HCT116 (cell line): ENCODE measurements around the gene TCEA2. TPM values are rescaled to one million over a fixed set of nuclear protein-coding genes. Genes with fewer than 3 reads are reported as not detected.
A peak's percentile ranks its signal among the peaks of the same experiment; 100 is the strongest.

ENCODE experiments used
- ATAC-seq: fragments of 200-7000 bp; cut with Tn5 transposase; 2 replicates; pipeline ENCODE4 v1.9.1; 2020; ENCODE audit warnings: mild to moderate bottlenecking, moderate library complexity
- BruUV-seq: library from RNA; stranded (reverse); fragments of 400-500 nt; replicated peaks from 2 replicates; lab custom pipeline; 2021; lab: Mats Ljungman, UMichigan
- CTCF ChIA-PET: fragments of 300-600 bp; sonication (Branson Sonifier 250); formaldehyde crosslinking; loops from one replicate; lab custom pipeline; 2021; ENCODE audit warnings: antibody characterized with exemption; lab: Charles Lee
- POLR2A ChIA-PET: fragments of 300-600, 350-600 bp; sonication (Branson Sonifier 250); formaldehyde crosslinking; loops from one replicate; lab custom pipeline; 2021; ENCODE audit warnings: antibody characterized with exemption; lab: Charles Lee
- RAD21 ChIA-PET, 2 experiments: fragments of 300-600 bp; sonication (Branson Sonifier 250); formaldehyde crosslinking; loops; one replicate each; lab custom pipeline; 2023; ENCODE audit warnings: low total read pairs in 2 of 2; ENCODE audit not compliant: uncharacterized antibody in 2 of 2, unreplicated experiment in 2 of 2, low non-redundant PET in 1 of 2; lab: Charles Lee
- DNase-seq: peaks from one replicate; pipeline ENCODE4 v3.0.0-alpha.2; 2010; ENCODE audit warnings: low read depth, low spot score
- H2AFZ ChIP-seq: fragments of 200-600 bp; shearing (Covaris generic), sonication (generic); 2 replicates; pipeline ENCODE4 v1.6.1; 2017; ENCODE audit warnings: low read depth, mixed run types, mixed read lengths, antibody characterized with exemption, low read length; ENCODE audit not compliant: poor library complexity, severe bottlenecking
- H3K27ac ChIP-seq: 2 replicates; pipeline ENCODE4 v1.5.1; 2012; ENCODE audit warnings: low read depth, low read length
- H3K27me3 ChIP-seq: fragments of 200-600 bp; sonication (generic); 2 replicates; pipeline ENCODE4 v1.6.1; 2016; ENCODE audit warnings: mixed run types, low read length, mixed read lengths; ENCODE audit not compliant: insufficient read depth
- H3K36me3 ChIP-seq, 2 experiments: fragments of 200-500 bp in 1 of 2; fragments of 200-600 bp in 1 of 2; sonication (Bioruptor generic) in 1 of 2; sonication (generic) in 1 of 2; 2 replicates each; pipeline versions ENCODE4 v1.5.1 to v1.6.1; 2014 to 2016; ENCODE audit warnings: low read length in 2 of 2, inconsistent platforms in 1 of 2, mixed read lengths in 1 of 2, mixed run types in 1 of 2; ENCODE audit not compliant: insufficient read depth in 2 of 2, control insufficient read depth in 1 of 2
- H3K4me1 ChIP-seq, 2 experiments: fragments of 200-600 bp in 1 of 2; sonication (generic) in 1 of 2; 2 replicates each; pipeline versions ENCODE4 v1.5.1 to v1.6.1; 2012 to 2017; ENCODE audit warnings: low read length in 2 of 2, inconsistent platforms in 1 of 2, mild to moderate bottlenecking in 1 of 2, mixed read lengths in 1 of 2, mixed run types in 1 of 2, moderate library complexity in 1 of 2; ENCODE audit not compliant: insufficient read depth in 2 of 2, control insufficient read depth in 1 of 2
- H3K4me2 ChIP-seq: fragments of 200-600 bp; sonication (generic); 2 replicates; pipeline ENCODE4 v1.6.1; 2017; ENCODE audit warnings: mixed run types, low read length, mixed read lengths
- H3K4me3 ChIP-seq, 2 experiments: fragments of 200-600 bp in 1 of 2; sonication (generic) in 1 of 2; replicated peaks in 1 of 2; 2 replicates each; pipeline ENCODE4 v1.5.1; 2011 to 2016; ENCODE audit warnings: low read length in 2 of 2, control low read depth in 1 of 2, low read depth in 1 of 2, mild to moderate bottlenecking in 1 of 2, mixed read lengths in 1 of 2, mixed run types in 1 of 2
- H3K79me2 ChIP-seq: fragments of 200-600 bp; sonication (generic); 2 replicates; pipeline ENCODE4 v1.6.1; 2017; ENCODE audit warnings: mild to moderate bottlenecking, mixed run types, low read length, moderate library complexity, mixed read lengths; ENCODE audit not compliant: insufficient read depth
- H3K9ac ChIP-seq: fragments of 200-600 bp; sonication (generic); 2 replicates; pipeline ENCODE4 v1.6.1; 2016; ENCODE audit warnings: low read length, mixed read lengths
- H3K9me2 ChIP-seq: fragments of 200-600 bp; sonication (generic), shearing (Covaris generic); 2 replicates; pipeline ENCODE4 v1.6.1; 2017; ENCODE audit warnings: mixed run types, mild to moderate bottlenecking, moderate library complexity; ENCODE audit not compliant: insufficient read depth
- H3K9me3 ChIP-seq, 2 experiments: fragments of 200-500 bp in 1 of 2; fragments of 200-600 bp in 1 of 2; sonication (Bioruptor generic) in 1 of 2; sonication (generic) in 1 of 2; 2 replicates each; pipeline ENCODE4 v1.6.1; 2014 to 2017; ENCODE audit warnings: low read length in 2 of 2, mixed read lengths in 2 of 2, inconsistent platforms in 1 of 2, low read depth in 1 of 2, mild to moderate bottlenecking in 1 of 2, mixed run types in 1 of 2, moderate library complexity in 1 of 2; ENCODE audit not compliant: control insufficient read depth in 1 of 2, insufficient read depth in 1 of 2
- H4K20me1 ChIP-seq: fragments of 200-600 bp; sonication (generic), shearing (Covaris generic); 2 replicates; pipeline ENCODE4 v1.6.1; 2017; ENCODE audit warnings: mixed run types, mild to moderate bottlenecking, moderate library complexity; ENCODE audit not compliant: insufficient read depth
- CEBPB ChIP-seq: IDR thresholded peaks from 2 replicates; pipeline ENCODE4 v1.6.1; 2012; ENCODE audit warnings: low read depth
- EGR1 ChIP-seq: IDR thresholded peaks from 2 replicates; pipeline ENCODE4 v1.6.1; 2012; ENCODE audit warnings: low read depth
- EZH2phosphoT487 ChIP-seq: fragments of 200-600 bp; IDR thresholded peaks from 2 replicates; pipeline ENCODE4 v1.6.1; 2018; ENCODE audit warnings: antibody characterized with exemption, borderline replicate concordance
- FOSL1 ChIP-seq: IDR thresholded peaks from 2 replicates; pipeline ENCODE4 v1.6.1; 2012; ENCODE audit warnings: low read depth
- JUND ChIP-seq: IDR thresholded peaks from 2 replicates; pipeline ENCODE4 v1.6.1; 2012
- POLR2AphosphoS5 ChIP-seq: IDR thresholded peaks from 2 replicates; pipeline ENCODE4 v1.6.1; 2011; ENCODE audit warnings: mild to moderate bottlenecking, low read depth, low read length, moderate library complexity
- RAD21 ChIP-seq: IDR thresholded peaks from 2 replicates; pipeline ENCODE4 v1.6.1; 2012; ENCODE audit warnings: low read depth, mild to moderate bottlenecking
- SRF ChIP-seq: IDR thresholded peaks from 2 replicates; pipeline ENCODE4 v1.6.1; 2012; ENCODE audit warnings: low read depth
- TCF7L2 ChIP-seq: IDR thresholded peaks from 2 replicates; pipeline ENCODE4 v1.7.0; 2011; ENCODE audit warnings: borderline replicate concordance, inconsistent platforms; ENCODE audit not compliant: insufficient read depth, insufficient read length; ENCODE audit errors: extremely low read depth
- YY1 ChIP-seq: IDR thresholded peaks from 2 replicates; pipeline ENCODE4 v1.6.1; 2011; ENCODE audit warnings: low read length, low read depth, moderate library complexity, mild to moderate bottlenecking; ENCODE audit not compliant: insufficient replicate concordance; ENCODE audit errors: extremely low read depth
- intact Hi-C: fragments of 100-400 bp; cut with micrococcal nuclease; formaldehyde crosslinking; loops from 2 replicates; pipeline ENCODE4 v1.10.0; 2022
- total RNA-seq: library from RNA; stranded (reverse); gene quantifications from one replicate; pipeline ENCODE4 v1.2.1, GENCODE V29; 2021; ENCODE audit not compliant: unreplicated experiment
- TF ChIP-seq, protein P1 (sequence below): IDR thresholded peaks from 2 replicates; pipeline ENCODE4 v1.6.1; 2012; ENCODE audit warnings: low read depth
- TF ChIP-seq, protein P2 (sequence below): IDR thresholded peaks from 2 replicates; pipeline ENCODE4 v1.6.1; 2012

TCEA2 gene
- total RNA-seq, 1 experiment from 2014 or later = 29.7 TPM

DNA sequence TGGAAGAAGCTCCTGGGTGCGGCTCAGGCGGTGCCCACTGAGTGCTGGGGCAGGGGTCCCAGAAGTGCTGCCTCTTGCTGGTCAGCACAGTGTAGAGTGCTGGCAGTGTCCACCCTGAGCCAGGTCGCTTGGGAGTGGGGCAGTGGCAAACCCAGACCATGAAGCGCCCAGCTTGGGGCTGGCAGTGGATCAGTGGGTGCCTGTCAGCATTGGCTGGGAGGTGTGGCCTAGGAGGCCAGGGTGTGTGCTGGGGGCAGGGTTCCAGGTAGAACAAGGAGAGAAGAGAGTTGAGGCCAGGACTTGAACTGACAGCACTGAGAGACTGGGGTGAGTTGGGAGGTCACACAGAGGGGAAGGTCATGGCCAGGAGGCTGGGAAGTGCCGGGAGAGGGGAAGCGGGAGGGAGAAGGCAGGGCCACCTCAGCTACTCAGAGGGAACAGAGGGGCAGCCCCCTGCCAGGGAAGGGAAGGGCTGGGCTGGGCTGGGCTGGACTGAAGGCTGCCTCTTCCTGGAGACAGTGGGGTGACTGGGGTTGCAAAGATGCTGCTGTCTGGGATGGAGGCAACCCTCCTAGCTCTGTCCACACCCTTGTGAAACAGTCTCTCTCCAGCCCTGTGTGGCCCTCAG is 4.1 kb downstream of the TCEA2 start:
- no peaks in the 10 kb centered on the region for H3K9me3 ChIP-seq
- no peak overlapping the region for H2AFZ ChIP-seq
- no peak overlapping the region for H3K9ac ChIP-seq
- H3K4me3 ChIP-seq = no peak overlapping the region
- POLR2A ChIA-PET = no interaction called here
- H3K27ac ChIP-seq = no peak overlapping the region; the same call in 1 of the 2 replicates
- H3K9me2 ChIP-seq = no peaks in the 10 kb centered on the region
- RAD21 ChIA-PET = no interaction called here
- no TSS peak for BruUV-seq
- no peaks in the 10 kb centered on the region for H4K20me1 ChIP-seq
- peak overlapping the region; percentile 61 for H3K4me2 ChIP-seq
- ATAC-seq (no peak), DNase-seq (no peak)
- no peaks in the 10 kb centered on the region for H3K36me3 ChIP-seq
- TF ChIP-seq RAD21 (no peak), YY1 (no peak), CEBPB (no peak), JUND (no peak), EGR1 (no peak), TCF7L2 (no peak), POLR2AphosphoS5 (no peak), SRF (no peak), FOSL1 (no peak), EZH2phosphoT487 (no peak)
- TF ChIP-seq, protein P1, sequence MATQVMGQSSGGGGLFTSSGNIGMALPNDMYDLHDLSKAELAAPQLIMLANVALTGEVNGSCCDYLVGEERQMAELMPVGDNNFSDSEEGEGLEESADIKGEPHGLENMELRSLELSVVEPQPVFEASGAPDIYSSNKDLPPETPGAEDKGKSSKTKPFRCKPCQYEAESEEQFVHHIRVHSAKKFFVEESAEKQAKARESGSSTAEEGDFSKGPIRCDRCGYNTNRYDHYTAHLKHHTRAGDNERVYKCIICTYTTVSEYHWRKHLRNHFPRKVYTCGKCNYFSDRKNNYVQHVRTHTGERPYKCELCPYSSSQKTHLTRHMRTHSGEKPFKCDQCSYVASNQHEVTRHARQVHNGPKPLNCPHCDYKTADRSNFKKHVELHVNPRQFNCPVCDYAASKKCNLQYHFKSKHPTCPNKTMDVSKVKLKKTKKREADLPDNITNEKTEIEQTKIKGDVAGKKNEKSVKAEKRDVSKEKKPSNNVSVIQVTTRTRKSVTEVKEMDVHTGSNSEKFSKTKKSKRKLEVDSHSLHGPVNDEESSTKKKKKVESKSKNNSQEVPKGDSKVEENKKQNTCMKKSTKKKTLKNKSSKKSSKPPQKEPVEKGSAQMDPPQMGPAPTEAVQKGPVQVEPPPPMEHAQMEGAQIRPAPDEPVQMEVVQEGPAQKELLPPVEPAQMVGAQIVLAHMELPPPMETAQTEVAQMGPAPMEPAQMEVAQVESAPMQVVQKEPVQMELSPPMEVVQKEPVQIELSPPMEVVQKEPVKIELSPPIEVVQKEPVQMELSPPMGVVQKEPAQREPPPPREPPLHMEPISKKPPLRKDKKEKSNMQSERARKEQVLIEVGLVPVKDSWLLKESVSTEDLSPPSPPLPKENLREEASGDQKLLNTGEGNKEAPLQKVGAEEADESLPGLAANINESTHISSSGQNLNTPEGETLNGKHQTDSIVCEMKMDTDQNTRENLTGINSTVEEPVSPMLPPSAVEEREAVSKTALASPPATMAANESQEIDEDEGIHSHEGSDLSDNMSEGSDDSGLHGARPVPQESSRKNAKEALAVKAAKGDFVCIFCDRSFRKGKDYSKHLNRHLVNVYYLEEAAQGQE = no peak
- TF ChIP-seq, protein P2, sequence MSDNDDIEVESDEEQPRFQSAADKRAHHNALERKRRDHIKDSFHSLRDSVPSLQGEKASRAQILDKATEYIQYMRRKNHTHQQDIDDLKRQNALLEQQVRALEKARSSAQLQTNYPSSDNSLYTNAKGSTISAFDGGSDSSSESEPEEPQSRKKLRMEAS = no peak
- H3K4me1 ChIP-seq = peaks cover 41 to 51% of the 10 kb centered on the region in 2 experiments
- CTCF ChIA-PET = interaction anchor here (0.6 kb wide), 1 partner anchor 446 kb away, joined by 4 read pairs; no protein-coding TSS in a partner anchor
- intact Hi-C loops = no loop called here
- no peaks in the 10 kb centered on the region for H3K79me2 ChIP-seq
- no peaks in the 10 kb centered on the region for H3K27me3 ChIP-seq
